K562 (cell line): ENCODE data around the gene GAPDHS. TPM values are rescaled to one million over a fixed set of nuclear protein-coding genes. Genes with fewer than 3 reads are reported as not detected.
A peak's percentile ranks its signal among the peaks of the same experiment; 100 is the strongest.

Source experiments
- ATAC-seq: fragments of 200-7000 bp; cut with Tn5 transposase; 3 replicates; pipeline ENCODE4 v1.9.1; 2020; ENCODE audit warnings: moderate library complexity
- BruUV-seq: library from RNA; stranded (reverse); fragments of 400-500 nt; replicated peaks from 2 replicates; lab custom pipeline; 2021; lab: Mats Ljungman, UMichigan
- CTCF ChIA-PET: fragments of 300-600 bp; formaldehyde crosslinking; extraction: SDS; loops from one replicate; lab custom pipeline; 2021; ENCODE audit warnings: low intra/inter-chr PET ratio; lab: Yijun Ruan, JAX
- POLR2A ChIA-PET: fragments of 300-600, 350-650 bp; sonication (Branson Sonifier 250); formaldehyde crosslinking; extraction: SDS; loops from one replicate; lab custom pipeline; 2021; ENCODE audit warnings: antibody characterized with exemption, inconsistent platforms; lab: Yijun Ruan, JAX
- DNase-seq, 4 experiments: peaks; one replicate each; pipeline versions ENCODE4 v3.0.0 to v3.0.0-alpha.2; 2011 to 2018; ENCODE audit warnings: low spot score in 3 of 4, mixed read lengths in 3 of 4; ENCODE audit errors: extremely low read depth in 1 of 4
- FAIRE-seq: peaks from 2 replicates; lab custom pipeline; 2011; peaks lifted over from hg19 to GRCh38; lab: Jason Lieb, UNC
- H2AFZ ChIP-seq: 2 replicates; pipeline ENCODE4 v1.6.0; 2011; ENCODE audit warnings: low read depth, low read length, control low read depth, inconsistent platforms
- H3K27ac ChIP-seq: fragments of 200-600 bp; 3 replicates; pipeline ENCODE4 v1.8.0; 2011; ENCODE audit warnings: low read depth, mild to moderate bottlenecking, control low read depth, inconsistent platforms, low read length, moderate library complexity, mixed read lengths; ENCODE audit errors: extremely low read depth
- H3K27me3 ChIP-seq, 2 experiments: fragments of 300-600 bp in 1 of 2; 2 replicates in 1 of 2; 3 replicates in 1 of 2; pipeline versions ENCODE4 v1.6.0 to v1.8.0; 2011; ENCODE audit warnings: inconsistent platforms in 2 of 2, low read length in 2 of 2, mild to moderate bottlenecking in 1 of 2, mixed read lengths in 1 of 2, moderate library complexity in 1 of 2; ENCODE audit not compliant: control insufficient read depth in 2 of 2, insufficient read depth in 2 of 2
- H3K36me3 ChIP-seq: fragments of 300-600 bp; 3 replicates; pipeline ENCODE4 v1.8.0; 2011; ENCODE audit warnings: mild to moderate bottlenecking, low read length, inconsistent platforms; ENCODE audit not compliant: control insufficient read depth, insufficient read depth
- H3K4me1 ChIP-seq, 2 experiments: fragments of 200-600 bp in 1 of 2; replicated peaks in 1 of 2; 2 replicates in 1 of 2; 3 replicates in 1 of 2; pipeline versions ENCODE4 v1.5.1 to v1.8.0; 2011; ENCODE audit warnings: inconsistent platforms in 2 of 2, low read length in 2 of 2, mild to moderate bottlenecking in 1 of 2, mixed read lengths in 1 of 2, moderate library complexity in 1 of 2; ENCODE audit not compliant: control insufficient read depth in 2 of 2, insufficient read depth in 2 of 2
- H3K4me2 ChIP-seq: 2 replicates; pipeline ENCODE4 v1.6.1; 2011; ENCODE audit warnings: low read length, control low read depth, inconsistent platforms, mixed read lengths; ENCODE audit not compliant: insufficient read depth
- H3K4me3 ChIP-seq: fragments of 200-600 bp; sonication (generic), shearing (Covaris generic); 2 replicates; pipeline ENCODE4 v1.5.1; 2016; ENCODE audit warnings: control low read depth, inconsistent platforms
- H3K79me2 ChIP-seq: fragments of 200-600 bp; 3 replicates; pipeline ENCODE4 v1.8.0; 2011; ENCODE audit warnings: low read length, inconsistent platforms; ENCODE audit not compliant: control insufficient read depth, insufficient read depth
- H3K9ac ChIP-seq, 2 experiments: 2 replicates each; pipeline versions ENCODE4 v1.6.0 to v1.6.1; 2011; ENCODE audit warnings: low read depth in 2 of 2, low read length in 2 of 2, control low read depth in 1 of 2, inconsistent platforms in 1 of 2, mild to moderate bottlenecking in 1 of 2, mixed read lengths in 1 of 2; ENCODE audit not compliant: insufficient read depth in 1 of 2
- H3K9me1 ChIP-seq: one replicate; pipeline ENCODE4 v1.6.0; 2011; ENCODE audit warnings: inconsistent platforms, mild to moderate bottlenecking, low read length, moderate library complexity; ENCODE audit not compliant: control insufficient read depth, insufficient read depth
- H3K9me3 ChIP-seq: replicated peaks from 2 replicates; pipeline ENCODE4 v1.5.1; 2011; ENCODE audit warnings: low read depth, low read length, inconsistent platforms; ENCODE audit not compliant: control insufficient read depth, insufficient read depth
- H4K20me1 ChIP-seq: replicated peaks from 2 replicates; pipeline ENCODE4 v1.6.1; 2011; ENCODE audit warnings: low read length, inconsistent platforms, mixed read lengths; ENCODE audit not compliant: control insufficient read depth, insufficient read depth
- CBX1 ChIP-seq: sonication (generic); IDR thresholded peaks from 2 replicates; pipeline ENCODE4 v1.6.1; 2016; ENCODE audit warnings: antibody characterized with exemption, low read depth, mild to moderate bottlenecking
- E2F6 ChIP-seq, 2 experiments: IDR thresholded peaks; 2 replicates each; pipeline ENCODE4 v1.6.1; 2011; ENCODE audit warnings: borderline replicate concordance in 1 of 2, control low read depth in 1 of 2, low read depth in 1 of 2, low read length in 1 of 2, mild to moderate bottlenecking in 1 of 2, mixed read lengths in 1 of 2, moderate library complexity in 1 of 2; ENCODE audit not compliant: insufficient read depth in 1 of 2, insufficient read length in 1 of 2, poor library complexity in 1 of 2, severe bottlenecking in 1 of 2; ENCODE audit errors: extremely low read depth in 1 of 2
- RBFOX2 ChIP-seq: fragments of 200-400 bp; formaldehyde crosslinking; IDR thresholded peaks from 2 replicates; pipeline ENCODE4 v1.6.1; 2017; ENCODE audit warnings: low read depth, mild to moderate bottlenecking, low read length, moderate library complexity
- SIN3A ChIP-seq, 2 experiments: fragments of 150-350 bp in 1 of 2; IDR thresholded peaks; 2 replicates each; pipeline ENCODE4 v1.6.1; 2011 to 2016; ENCODE audit warnings: borderline replicate concordance in 2 of 2, low read depth in 2 of 2, low read length in 2 of 2, mild to moderate bottlenecking in 2 of 2, moderate library complexity in 2 of 2; ENCODE audit not compliant: control insufficient read depth in 1 of 2
- WGBS: fragments of 100-300 bp; shearing (Covaris generic); methylation state at CpG from one replicate; pipeline ENCODE4 v1.1.6; 2016; ENCODE audit warnings: low coverage, mixed read lengths; ENCODE audit not compliant: insufficient coverage; ENCODE audit errors: missing lambda C conversion rate; 5-methylcytosine and 5-hydroxymethylcytosine counted together
- in situ Hi-C: fragments of 300-500 bp; cut with MboI; formaldehyde crosslinking; loops from 4 replicates; pipeline ENCODE4 v1.15.0; 2018; ENCODE audit warnings: inconsistent platforms, mixed read lengths
- intact Hi-C: fragments of 100-400 bp; cut with micrococcal nuclease; formaldehyde crosslinking; loops from 2 replicates; pipeline ENCODE4 v1.14.2; 2022
- polyA plus RNA-seq, 8 experiments: library from polyadenylated mRNA; depleted of rRNA in 4 of 8; stranded (reverse) in 5 of 8; unstranded in 3 of 8; fragments of >200 nt; fragmentation: Nextera tagmentation in 2 of 8; fragmentation: Illumina TruSeq in 1 of 8; extraction: Ambion mirVana in 2 of 8; extraction: Trizol in 1 of 8; gene quantifications; 2 replicates each; pipeline versions ENCODE4 v1.2.1 to v1.2.3, GENCODE V29; 2011 to 2014; ENCODE audit warnings: inconsistent platforms in 1 of 8, missing spikeins in 1 of 8
- total RNA-seq, 7 experiments: library from RNA; depleted of rRNA in 6 of 7; stranded (reverse); fragments of >200 nt in 6 of 7; fragmentation: Illumina TruSeq in 2 of 7; extraction: Trizol in 2 of 7; gene quantifications; 2 replicates each; pipeline versions ENCODE4 v1.2.1 to v1.2.3, GENCODE V29; 2011 to 2021; ENCODE audit warnings: low replicate concordance in 1 of 7

Gene GAPDHS
- total and polyA plus RNA-seq, 9 of the 15 experiments (the other 6 are each of a cell fraction or from before 2014, with no cell fraction given): 0.08 to 0.12 TPM; not detected in 7

- peak in 1 of 2 experiments; percentile 30 for TF ChIP-seq E2F6 (IDR thresholded peaks at IDR 0.05; ENCODE audit: borderline replicate concordance in 1 of 2, extremely low read depth in 1 of 2, insufficient read depth in 1 of 2, insufficient read length in 1 of 2, low read depth in 1 of 2, low read length in 1 of 2, poor library complexity in 1 of 2, severe bottlenecking in 1 of 2)
- TF ChIP-seq SIN3A (IDR thresholded peaks at IDR 0.05; ENCODE audit: borderline replicate concordance in 2 of 2, control insufficient read depth in 1 of 2, low read depth in 2 of 2, low read length in 2 of 2): 0 out of 4 replicates have a peak, but pooled peaks of 1 of the 2 experiments have one; percentile 43
Observed at GRCh38 chr19:35545855-35546381, 12.7 kb downstream of the GAPDHS start (continued).

- ATAC-seq: no peak
- H2AFZ ChIP-seq: no peak overlapping the region
- peak overlapping the region; percentile 100 for H3K4me2 ChIP-seq
- peaks cover 13% of the 10 kb centered on the region for H3K9me1 ChIP-seq
- in situ Hi-C loops (no loop called here), intact Hi-C loops (no loop called here)
- H3K79me2 ChIP-seq: peaks cover 36% of the 10 kb centered on the region
- peak overlapping the region; percentile 93 for H3K9ac ChIP-seq
- peaks cover 16 to 44% of the 10 kb centered on the region in 2 experiments; a peak in 4 of 5 replicates for H3K4me1 ChIP-seq
- peak overlapping the region; percentile 96 for H3K4me3 ChIP-seq
- H3K27me3 ChIP-seq: no peaks in the 10 kb centered on the region
- WGBS: 59% methylated on average over 8 of the region's 8 CpGs
- H3K27ac ChIP-seq: peak overlapping the region; percentile 90; the same call in 2 of the 3 replicates
- peaks cover 56% of the 10 kb centered on the region; the same call in 2 of the 3 replicates for H3K36me3 ChIP-seq
- TF ChIP-seq CBX1: no peak
- TF ChIP-seq RBFOX2: 0 out of 2 replicates have a peak, but pooled peaks have one; percentile 29
- TF ChIP-seq, all 486 proteins: peak for 1
- CTCF ChIA-PET: no interaction called here
- no peaks in the 10 kb centered on the region for H3K9me3 ChIP-seq
- H4K20me1 ChIP-seq: peaks cover 9% of the 10 kb centered on the region
- POLR2A ChIA-PET: no interaction called here
- TSS peak; percentile 65 for BruUV-seq
- FAIRE-seq: peak; percentile 26
- DNase-seq: no peak
Observed at GRCh38 chr19:35546532-35546931, 13.3 kb downstream of the GAPDHS start.
